Measurements from ENCODE around the gene HSPBP1.

The HSPBP1 gene

GRCh38 chr19:55279340-55279739 is 570 bp downstream of the HSPBP1 start:
- Histone ChIP-seq H3K27ac (ENCODE audit: low read depth, low read length, poor library complexity, severe bottlenecking) (peak overlapping the region; percentile 97), H3K4me3 (ENCODE audit: low read depth, low read length, poor library complexity, severe bottlenecking) (peak overlapping the region; percentile 82), H3K9me2 (ENCODE audit: low read depth, low read length) (no peaks in the 10 kb centered on the region), H4K20me1 (ENCODE audit: insufficient read depth, low read length) (no peaks in the 10 kb centered on the region), H3F3A (ENCODE audit: insufficient read depth, low read length) (peaks cover 5% of the 10 kb centered on the region; the same call in 1 of the 2 replicates), H3K9me3 (ENCODE audit: low read length) (no peaks in the 10 kb centered on the region), H3K9ac (ENCODE audit: low read length) (peak overlapping the region; percentile 78), H3K4me1 (ENCODE audit: insufficient read depth, low read length, severe bottlenecking) (peaks cover 62% of the 10 kb centered on the region), H3K27me3 (ENCODE audit: insufficient read depth, low read length) (no peaks in the 10 kb centered on the region), H2AFZ (ENCODE audit: low read length) (no peak overlapping the region), H3K4me2 (ENCODE audit: low read length) (peak overlapping the region; percentile 93), H3K36me3 (ENCODE audit: insufficient read depth, low read length) (peaks cover 7% of the 10 kb centered on the region; the same call in 1 of the 2 replicates), H3K79me2 (ENCODE audit: insufficient read depth, low read length) (no peaks in the 10 kb centered on the region)
- TF ChIP-seq EZH2 (IDR thresholded peaks at IDR 0.05; ENCODE audit: borderline replicate concordance, low read length), result no peak

GRCh38 chr19:55278391-55279135 is 1.3 kb downstream of the HSPBP1 start:
- no peak overlapping the region for H2AFZ ChIP-seq (ENCODE audit: low read length)
- H3F3A ChIP-seq (ENCODE audit: insufficient read depth, low read length), result peaks cover 5% of the 10 kb centered on the region; the same call in 1 of the 2 replicates
- H3K4me1 ChIP-seq (ENCODE audit: insufficient read depth, low read length, severe bottlenecking), result peaks cover 70% of the 10 kb centered on the region
- no peaks in the 10 kb centered on the region for H3K9me2 ChIP-seq (ENCODE audit: low read depth, low read length)
- peak overlapping the region; percentile 82 for H3K4me3 ChIP-seq (ENCODE audit: low read depth, low read length, poor library complexity, severe bottlenecking)
- no peaks in the 10 kb centered on the region for H4K20me1 ChIP-seq (ENCODE audit: insufficient read depth, low read length)
- H3K79me2 ChIP-seq (ENCODE audit: insufficient read depth, low read length), result no peaks in the 10 kb centered on the region
- no peaks in the 10 kb centered on the region for H3K9me3 ChIP-seq (ENCODE audit: low read length)
- peak overlapping the region; percentile 97 for H3K27ac ChIP-seq (ENCODE audit: low read depth, low read length, poor library complexity, severe bottlenecking)
- peak overlapping the region; percentile 93 for H3K4me2 ChIP-seq (ENCODE audit: low read length)
- no peak for TF ChIP-seq EZH2 (IDR thresholded peaks at IDR 0.05; ENCODE audit: borderline replicate concordance, low read length)
- TF ChIP-seq CTCF (IDR thresholded peaks at IDR 0.05; ENCODE audit: low read length), result no peak
- H3K9ac ChIP-seq (ENCODE audit: low read length), result peak overlapping the region; percentile 78
- H3K27me3 ChIP-seq (ENCODE audit: insufficient read depth, low read length), result no peaks in the 10 kb centered on the region
- H3K36me3 ChIP-seq (ENCODE audit: insufficient read depth, low read length), result peaks cover 11% of the 10 kb centered on the region

GRCh38 chr19:55277494-55277893 is 2.4 kb downstream of the HSPBP1 start:
- Histone ChIP-seq H2AFZ (ENCODE audit: low read length) (no peak overlapping the region), H3K27me3 (ENCODE audit: insufficient read depth, low read length) (no peaks in the 10 kb centered on the region), H3K9me2 (ENCODE audit: low read depth, low read length) (no peaks in the 10 kb centered on the region), H3K9me3 (ENCODE audit: low read length) (no peaks in the 10 kb centered on the region), H4K20me1 (ENCODE audit: insufficient read depth, low read length) (no peaks in the 10 kb centered on the region), H3K4me3 (ENCODE audit: low read depth, low read length, poor library complexity, severe bottlenecking) (peak overlapping the region; percentile 47), H3K36me3 (ENCODE audit: insufficient read depth, low read length) (peaks cover 21% of the 10 kb centered on the region), H3F3A (ENCODE audit: insufficient read depth, low read length) (peaks cover 5% of the 10 kb centered on the region; the same call in 1 of the 2 replicates), H3K9ac (ENCODE audit: low read length) (peak overlapping the region; percentile 65; the same call in 1 of the 2 replicates), H3K27ac (ENCODE audit: low read depth, low read length, poor library complexity, severe bottlenecking) (peak overlapping the region; percentile 97), H3K4me2 (ENCODE audit: low read length) (peak overlapping the region; percentile 93), H3K4me1 (ENCODE audit: insufficient read depth, low read length, severe bottlenecking) (peaks cover 77% of the 10 kb centered on the region), H3K79me2 (ENCODE audit: insufficient read depth, low read length) (no peaks in the 10 kb centered on the region)
- TF ChIP-seq CTCF (IDR thresholded peaks at IDR 0.05; ENCODE audit: low read length), result no peak
- no peak for TF ChIP-seq EZH2 (IDR thresholded peaks at IDR 0.05; ENCODE audit: borderline replicate concordance, low read length)
